ENCODE results near the gene ARL14EP.

DNA sequence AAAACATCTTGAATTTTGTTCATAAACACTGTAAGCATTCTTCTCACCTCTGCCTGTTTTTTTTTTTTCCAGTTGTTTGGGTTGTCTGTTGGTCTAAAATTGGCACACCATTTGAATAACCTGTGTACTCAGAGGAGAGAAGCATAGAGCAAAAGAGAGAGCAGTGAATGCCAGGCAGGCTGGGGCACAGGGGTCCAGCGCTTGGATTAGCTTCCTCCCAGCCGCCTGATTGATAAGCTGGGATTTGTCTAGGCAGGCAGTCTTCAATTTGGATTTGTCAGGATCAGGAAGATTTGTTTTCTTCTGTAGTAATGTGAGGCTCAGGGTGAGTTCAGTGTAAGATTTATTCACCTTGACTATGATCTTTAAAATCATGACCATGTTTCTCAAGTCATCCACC, 59.0 kb downstream of the ARL14EP start:
- TF ChIP-seq, protein P1, sequence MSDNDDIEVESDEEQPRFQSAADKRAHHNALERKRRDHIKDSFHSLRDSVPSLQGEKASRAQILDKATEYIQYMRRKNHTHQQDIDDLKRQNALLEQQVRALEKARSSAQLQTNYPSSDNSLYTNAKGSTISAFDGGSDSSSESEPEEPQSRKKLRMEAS (CRISPR knock-in tag; IDR thresholded peaks at IDR 0.05): no peak
- TF ChIP-seq USF1 (CRISPR knock-in tag; IDR thresholded peaks at IDR 0.05) (no peak), FOXK1 (CRISPR knock-in tag; IDR thresholded peaks at IDR 0.05) (no peak), USF2 (CRISPR knock-in tag; IDR thresholded peaks at IDR 0.05) (no peak), ELF4 (CRISPR knock-in tag; IDR thresholded peaks at IDR 0.05; ENCODE audit: low read depth) (no peak), ESRRA (CRISPR knock-in tag; IDR thresholded peaks at IDR 0.05; ENCODE audit: borderline replicate concordance) (no peak), NFYB (CRISPR knock-in tag; conservative IDR thresholded peaks at IDR 0.05; ENCODE audit: low read depth) (no peak), JUN (CRISPR knock-in tag; IDR thresholded peaks at IDR 0.05) (no peak)
- TF ChIP-seq, protein P2, sequence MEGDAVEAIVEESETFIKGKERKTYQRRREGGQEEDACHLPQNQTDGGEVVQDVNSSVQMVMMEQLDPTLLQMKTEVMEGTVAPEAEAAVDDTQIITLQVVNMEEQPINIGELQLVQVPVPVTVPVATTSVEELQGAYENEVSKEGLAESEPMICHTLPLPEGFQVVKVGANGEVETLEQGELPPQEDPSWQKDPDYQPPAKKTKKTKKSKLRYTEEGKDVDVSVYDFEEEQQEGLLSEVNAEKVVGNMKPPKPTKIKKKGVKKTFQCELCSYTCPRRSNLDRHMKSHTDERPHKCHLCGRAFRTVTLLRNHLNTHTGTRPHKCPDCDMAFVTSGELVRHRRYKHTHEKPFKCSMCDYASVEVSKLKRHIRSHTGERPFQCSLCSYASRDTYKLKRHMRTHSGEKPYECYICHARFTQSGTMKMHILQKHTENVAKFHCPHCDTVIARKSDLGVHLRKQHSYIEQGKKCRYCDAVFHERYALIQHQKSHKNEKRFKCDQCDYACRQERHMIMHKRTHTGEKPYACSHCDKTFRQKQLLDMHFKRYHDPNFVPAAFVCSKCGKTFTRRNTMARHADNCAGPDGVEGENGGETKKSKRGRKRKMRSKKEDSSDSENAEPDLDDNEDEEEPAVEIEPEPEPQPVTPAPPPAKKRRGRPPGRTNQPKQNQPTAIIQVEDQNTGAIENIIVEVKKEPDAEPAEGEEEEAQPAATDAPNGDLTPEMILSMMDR (IDR thresholded peaks at IDR 0.05): no peak

Measured in WTC11 (cell line).